MG63 (cell line): ENCODE data around the gene NFKB2. TPM values are rescaled to one million over a fixed set of nuclear protein-coding genes. Genes with fewer than 3 reads are reported as not detected.

ENCODE experiments used
- DNase-seq: peaks from one replicate; pipeline ENCODE4 v3.0.0-alpha.2; 2020
- H3K27me3 ChIP-seq: fragments of 250-450 bp; sonication (Bioruptor Pico); 2 replicates; pipeline ENCODE4 v1.5.1; 2020; ENCODE audit warnings: mild to moderate bottlenecking, moderate library complexity
- H3K36me3 ChIP-seq: fragments of 250-450 bp; sonication (Bioruptor Pico); 2 replicates; pipeline ENCODE4 v1.5.1; 2020; ENCODE audit warnings: mild to moderate bottlenecking, moderate library complexity
- H3K4me3 ChIP-seq: fragments of 250-450 bp; sonication (Bioruptor Pico); 2 replicates; pipeline ENCODE4 v1.5.1; 2020; ENCODE audit warnings: mild to moderate bottlenecking, moderate library complexity
- H3K9me3 ChIP-seq: fragments of 250-450 bp; sonication (Bioruptor Pico); 2 replicates; pipeline ENCODE4 v1.5.1; 2020; ENCODE audit warnings: mild to moderate bottlenecking, moderate library complexity
- total RNA-seq: library from RNA; depleted of rRNA; stranded (reverse); fragments of >200 nt; shearing (Covaris generic); gene quantifications from 2 replicates; pipeline ENCODE4 v1.2.3, GENCODE V29; 2014; ENCODE audit warnings: low replicate concordance

NFKB2 gene
- total RNA-seq, 1 experiment from 2014 or later: 22.7 TPM

DNA sequence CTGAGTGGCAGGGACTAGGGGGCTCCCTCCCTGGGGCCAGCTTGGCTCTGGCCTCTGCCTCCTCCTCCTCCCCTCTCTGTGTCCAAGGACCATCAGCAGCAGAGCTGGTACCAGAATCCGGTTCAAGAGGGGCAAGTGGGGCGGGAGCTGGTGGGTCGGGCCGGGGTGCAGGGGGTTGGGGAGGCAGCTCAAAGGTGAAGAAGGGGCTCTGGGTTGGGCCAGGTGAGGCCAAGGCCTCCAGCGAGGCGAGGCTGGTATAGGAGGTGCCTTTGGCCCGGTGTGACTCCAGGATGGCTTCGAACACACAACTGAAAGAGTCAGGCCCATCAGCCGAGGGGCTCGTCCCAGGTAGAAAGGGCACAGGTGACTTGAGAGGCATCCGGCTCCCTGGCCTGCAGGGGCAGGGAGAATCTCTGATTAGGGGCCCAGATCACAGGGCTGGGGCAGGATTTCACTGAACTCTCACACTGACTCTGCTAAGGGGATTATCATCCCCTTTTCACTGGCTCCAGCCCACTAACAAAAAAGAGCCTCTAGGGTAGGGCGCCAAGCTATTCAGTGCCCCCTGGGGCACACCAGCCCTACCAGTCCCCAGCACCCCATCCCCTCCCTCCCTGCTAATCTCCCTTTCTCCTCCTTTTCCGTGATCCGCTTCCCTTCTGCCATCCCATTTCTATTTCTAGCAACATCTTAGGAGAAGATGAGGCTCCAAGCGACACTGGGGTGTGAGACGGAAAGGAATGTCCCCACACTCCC lies 18.5 kb downstream of the NFKB2 start:
- Histone ChIP-seq H3K4me3 (no peak overlapping the region), H3K9me3 (no peaks in the 10 kb centered on the region), H3K36me3 (no peaks in the 10 kb centered on the region), H3K27me3 (peaks cover 31% of the 10 kb centered on the region)
- no peak for DNase-seq

DNA sequence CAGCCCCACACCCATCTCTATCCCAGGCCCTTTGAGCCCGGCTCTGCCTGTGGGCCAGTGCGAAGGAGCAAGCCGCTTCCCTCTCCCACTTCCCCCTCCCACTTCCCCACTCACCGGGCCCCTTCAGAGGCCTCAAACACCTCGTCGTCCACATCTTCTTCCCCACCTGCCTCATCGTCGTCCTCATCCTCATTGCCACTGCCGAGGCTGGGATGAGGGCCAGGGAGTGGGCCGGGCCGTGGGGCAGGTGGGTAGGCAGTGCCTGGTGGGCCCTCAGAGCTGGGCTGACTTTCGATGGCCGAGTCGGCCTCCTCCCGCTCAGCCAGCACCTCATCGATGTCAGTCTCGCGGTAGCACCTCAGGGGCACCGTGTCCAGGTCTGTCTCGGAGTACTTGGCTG lies 19.2 kb downstream of the NFKB2 start:
- Histone ChIP-seq H3K27me3 (peaks cover 29% of the 10 kb centered on the region), H3K4me3 (no peak overlapping the region)

GRCh38 chr10:102416283-102416682 lies 20.8 kb downstream of the NFKB2 start:
- no peaks in the 10 kb centered on the region for H3K36me3 ChIP-seq
- no peaks in the 10 kb centered on the region for H3K9me3 ChIP-seq
- no peak overlapping the region for H3K4me3 ChIP-seq
- H3K27me3 ChIP-seq: peaks cover 17% of the 10 kb centered on the region
- no peak for DNase-seq

More for the DNA sequence above, 19.2 kb downstream of the NFKB2 start:
- no peaks in the 10 kb centered on the region for H3K9me3 ChIP-seq
- H3K36me3 ChIP-seq: no peaks in the 10 kb centered on the region
- no peak for DNase-seq

DNA sequence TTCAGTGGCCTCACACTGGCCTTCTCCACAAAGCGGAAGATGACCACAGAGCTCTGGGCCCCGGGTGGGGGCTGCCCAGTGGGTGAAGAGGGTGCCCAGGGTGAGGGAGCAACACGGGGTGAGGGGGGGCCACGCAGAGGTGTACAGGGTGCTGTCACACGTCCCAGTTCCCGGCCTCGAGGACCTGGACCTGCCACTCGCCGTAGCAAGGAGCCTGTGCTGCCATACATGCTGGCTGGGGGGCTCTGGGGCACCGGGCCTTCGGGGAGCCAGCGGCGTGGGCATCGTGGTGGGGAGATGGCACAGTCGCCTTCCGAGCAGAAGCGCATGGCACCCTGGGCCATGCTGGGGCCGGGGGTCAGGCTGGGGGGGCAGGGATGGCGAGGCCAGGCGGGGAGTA lies 21.2 kb downstream of the NFKB2 start:
- no peak for DNase-seq
- Histone ChIP-seq H3K27me3 (peaks cover 13% of the 10 kb centered on the region), H3K9me3 (no peaks in the 10 kb centered on the region), H3K36me3 (no peaks in the 10 kb centered on the region), H3K4me3 (no peak overlapping the region)

DNA sequence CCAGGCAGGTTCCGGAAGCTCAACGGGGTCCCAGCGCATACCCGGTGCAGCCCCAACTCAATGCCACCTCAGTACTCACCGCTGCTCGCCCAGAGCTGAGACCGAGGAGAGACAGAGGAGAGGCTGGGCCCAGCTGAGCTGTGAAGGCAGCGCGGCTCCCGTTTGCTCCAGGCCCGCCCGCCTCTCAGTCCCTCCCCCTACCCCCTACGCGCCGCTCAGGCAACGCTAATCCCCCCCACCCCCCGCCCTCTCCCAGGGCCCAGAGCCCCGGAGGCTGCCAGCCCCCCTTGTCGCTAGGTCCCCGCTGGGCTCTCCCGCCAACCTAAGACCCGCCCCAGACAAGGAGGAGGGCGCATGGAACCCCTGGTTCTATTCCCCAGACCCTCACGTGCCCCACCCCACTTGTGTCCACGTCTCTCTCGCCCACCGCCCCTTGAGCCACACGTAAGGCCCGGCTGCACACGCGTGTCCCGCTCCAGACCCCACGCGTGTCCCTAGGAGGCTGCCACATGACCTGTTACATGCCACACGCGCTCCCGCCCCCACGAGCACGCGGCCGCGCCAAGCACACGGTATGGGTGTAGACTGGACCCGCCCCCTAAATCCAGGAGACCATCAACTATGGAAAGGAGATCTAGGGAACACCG lies 23.2 kb downstream of the NFKB2 start, which contains the start of gene PSD:
Gene PSD, minus strand, starts transcription at position 164 of the 647 bp plus-strand sequence. CDS start 1,747 bp downstream, outside the sequence.
- no peaks in the 10 kb centered on the region for H3K9me3 ChIP-seq
- DNase-seq: no peak
- peak within 1 kb of the TSS; percentile 69 for H3K4me3 ChIP-seq
- peaks cover 5% of the 10 kb centered on the region; the same call in 1 of the 2 replicates for H3K36me3 ChIP-seq
- peaks cover 4% of the 10 kb centered on the region for H3K27me3 ChIP-seq

DNA sequence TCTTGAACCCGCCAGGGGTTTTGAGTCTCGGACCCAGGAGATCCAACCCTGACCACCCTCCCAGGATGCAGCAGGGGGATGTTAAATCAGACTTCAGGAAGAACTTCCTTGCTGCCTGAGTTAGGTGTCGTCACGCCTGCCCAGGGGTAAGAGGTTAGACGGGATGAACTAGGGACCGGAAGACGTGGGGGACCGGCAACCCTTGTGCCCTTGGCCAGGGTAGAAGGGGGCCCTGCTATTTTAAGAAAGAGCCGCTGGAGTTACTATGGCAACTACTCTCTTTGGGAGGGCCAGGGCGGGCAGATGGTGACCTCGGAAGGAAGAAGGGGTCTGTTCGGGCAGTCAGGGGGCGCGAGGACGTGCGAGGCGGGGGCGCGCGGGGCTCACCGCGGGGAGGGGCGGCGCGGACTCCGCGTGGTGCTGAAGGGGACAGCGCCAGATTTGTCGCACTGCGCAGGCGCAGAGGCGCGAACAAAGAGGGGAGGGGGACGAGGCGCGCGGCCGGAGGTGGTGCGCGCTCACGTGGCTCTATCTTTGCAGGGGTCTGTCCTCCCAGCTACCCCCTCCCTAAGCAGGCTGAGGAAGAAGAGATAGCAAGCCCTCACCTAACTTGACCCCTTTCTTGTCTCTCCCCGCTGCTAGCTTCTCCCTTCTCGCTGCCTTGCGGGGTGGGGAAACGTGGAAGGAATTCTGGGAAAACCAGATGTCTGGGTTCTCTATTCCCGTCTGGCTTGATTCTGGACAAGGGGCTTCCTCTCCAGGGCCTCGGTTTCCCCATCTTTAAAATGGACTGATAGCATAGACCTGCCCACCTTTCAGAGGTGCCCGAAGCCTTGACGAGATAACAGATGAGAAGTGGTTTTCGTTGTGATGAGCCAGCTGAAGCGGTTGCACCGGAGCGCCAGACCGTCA lies 24.0 kb downstream of the NFKB2 start:
- Histone ChIP-seq H3K36me3 (peaks cover 5% of the 10 kb centered on the region), H3K27me3 (peaks cover 4% of the 10 kb centered on the region), H3K9me3 (no peaks in the 10 kb centered on the region), H3K4me3 (peak overlapping the region; percentile 69)
- peak; percentile 37 for DNase-seq

- no peak for DNase-seq
- Histone ChIP-seq H3K4me3 (peak overlapping the region; percentile 69), H3K27me3 (peaks cover 4% of the 10 kb centered on the region)
These were observed 24.7 kb downstream of the NFKB2 start for GRCh38 chr10:102420181-102420713.

GRCh38 chr10:102420714-102421506 lies 25.4 kb downstream of the NFKB2 start, which contains the start of gene FBXL15:
FBXL15 (plus strand) TSS chr10:102420836; CDS start chr10:102421130, 294 bp downstream.
- peak; percentile 92 for DNase-seq
- peaks cover 4% of the 10 kb centered on the region for H3K27me3 ChIP-seq
- H3K9me3 ChIP-seq: no peaks in the 10 kb centered on the region
- peaks cover 5% of the 10 kb centered on the region for H3K36me3 ChIP-seq
- peak within 1 kb of the TSS; percentile 69 for H3K4me3 ChIP-seq

More at GRCh38 chr10:102420181-102420713, 24.7 kb downstream of the NFKB2 start:
- Histone ChIP-seq H3K36me3 (peaks cover 5% of the 10 kb centered on the region), H3K9me3 (no peaks in the 10 kb centered on the region)

- Histone ChIP-seq H3K4me3 (peak overlapping the region; percentile 69), H3K36me3 (peaks cover 5% of the 10 kb centered on the region), H3K9me3 (no peaks in the 10 kb centered on the region), H3K27me3 (peaks cover 4% of the 10 kb centered on the region)
- DNase-seq: no peak
These were observed 25.9 kb downstream of the NFKB2 start for GRCh38 chr10:102421507-102421756.

- DNase-seq: peak; percentile 30
- Histone ChIP-seq H3K27me3 (peaks cover 4% of the 10 kb centered on the region), H3K9me3 (no peaks in the 10 kb centered on the region), H3K36me3 (peaks cover 5% of the 10 kb centered on the region), H3K4me3 (peak overlapping the region; percentile 69)
These were observed 26.4 kb downstream of the NFKB2 start for GRCh38 chr10:102421757-102422512.

DNA sequence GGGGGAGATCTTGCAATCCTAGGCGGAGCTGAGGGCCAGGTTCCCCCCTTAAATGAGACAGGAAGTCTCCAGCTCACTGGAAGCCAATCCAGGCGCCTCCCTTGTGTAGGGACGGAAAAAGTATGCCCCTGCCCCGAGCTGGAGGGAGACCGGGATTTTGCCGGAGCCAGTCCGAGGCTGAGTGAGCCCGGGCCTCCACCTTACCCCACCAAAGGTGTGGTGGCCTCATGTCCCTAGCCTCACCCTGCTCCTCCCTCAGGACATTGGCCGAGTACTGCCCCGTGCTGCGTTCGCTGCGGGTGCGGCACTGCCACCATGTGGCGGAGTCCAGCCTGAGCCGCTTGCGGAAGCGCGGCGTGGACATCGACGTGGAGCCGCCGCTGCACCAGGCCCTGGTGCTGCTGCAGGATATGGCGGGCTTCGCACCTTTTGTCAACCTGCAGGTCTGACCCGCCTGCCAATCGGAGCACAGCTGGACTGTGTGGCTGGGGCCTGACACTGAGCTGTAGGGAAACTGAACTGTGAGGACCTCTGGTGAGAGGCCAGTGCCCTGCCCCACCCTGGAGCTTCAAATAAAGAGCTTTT lies 27.1 kb downstream of the NFKB2 start:
- Histone ChIP-seq H3K4me3 (peak overlapping the region; percentile 69), H3K27me3 (peaks cover 4% of the 10 kb centered on the region), H3K36me3 (peaks cover 5% of the 10 kb centered on the region), H3K9me3 (no peaks in the 10 kb centered on the region)
- DNase-seq: peak; percentile 59

DNA sequence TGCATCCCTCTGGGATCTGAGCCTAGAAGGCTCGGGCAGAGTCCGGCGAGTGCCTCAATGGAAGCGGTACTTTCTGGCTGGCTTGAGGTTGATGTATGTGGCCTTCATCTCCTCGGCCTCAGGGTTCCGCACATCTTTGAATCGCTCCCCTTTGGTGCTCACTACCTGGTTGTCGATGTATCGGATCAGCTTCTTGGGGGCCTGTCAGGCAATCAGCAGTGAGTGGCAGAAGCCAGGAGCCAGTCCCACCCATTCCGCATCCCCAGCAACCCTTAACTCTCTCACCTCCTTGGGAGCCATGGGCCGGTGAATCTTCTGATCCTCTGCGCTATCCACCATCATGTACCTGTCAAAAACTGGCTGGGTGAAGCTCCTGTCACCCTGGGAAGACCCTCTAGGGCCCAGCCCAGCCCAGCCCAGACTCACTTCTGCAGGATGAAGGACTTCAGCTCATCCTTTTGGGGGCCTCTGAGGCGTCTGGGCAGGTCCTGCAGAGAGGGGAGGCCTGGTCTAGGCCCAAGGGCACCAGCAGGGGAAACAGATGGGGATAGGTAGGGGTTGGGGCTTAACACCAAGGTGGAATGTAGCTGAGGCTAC lies 28.0 kb downstream of the NFKB2 start:
- Histone ChIP-seq H3K4me3 (no peak overlapping the region), H3K9me3 (no peaks in the 10 kb centered on the region), H3K27me3 (peaks cover 4% of the 10 kb centered on the region; the same call in 1 of the 2 replicates), H3K36me3 (peaks cover 5% of the 10 kb centered on the region)
- no peak for DNase-seq

GRCh38 chr10:102424145-102424544 lies 28.6 kb downstream of the NFKB2 start:
- no peak overlapping the region for H3K4me3 ChIP-seq
- H3K27me3 ChIP-seq: peaks cover 2% of the 10 kb centered on the region; the same call in 1 of the 2 replicates
- H3K9me3 ChIP-seq: no peaks in the 10 kb centered on the region
- DNase-seq: no peak
- H3K36me3 ChIP-seq: peaks cover 5% of the 10 kb centered on the region

DNA sequence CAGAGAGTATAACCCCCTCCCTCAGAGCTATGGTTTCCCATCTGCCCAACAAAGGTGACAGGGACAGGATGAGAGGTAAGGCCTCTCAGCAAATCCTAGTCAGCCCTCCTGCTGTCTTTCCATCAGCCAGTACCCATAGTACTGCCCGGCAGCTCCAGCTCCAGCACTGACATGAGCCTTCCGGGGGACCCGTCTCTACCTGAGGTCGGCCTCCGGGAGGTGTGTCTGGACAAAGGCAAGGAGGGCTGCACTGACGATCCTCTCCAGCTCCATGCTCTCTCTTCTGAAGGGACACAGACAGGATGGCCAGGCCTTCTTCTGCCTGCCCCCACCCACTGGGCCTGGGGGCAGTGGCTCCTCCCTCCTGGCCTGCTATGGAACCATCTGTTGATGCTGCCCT lies 29.4 kb downstream of the NFKB2 start:
- H3K4me3 ChIP-seq: no peak overlapping the region
- no peaks in the 10 kb centered on the region for H3K27me3 ChIP-seq
- H3K9me3 ChIP-seq: no peaks in the 10 kb centered on the region
- peaks cover 5% of the 10 kb centered on the region for H3K36me3 ChIP-seq
- DNase-seq: no peak

GRCh38 chr10:102425444-102425843 lies 29.9 kb downstream of the NFKB2 start:
- Histone ChIP-seq H3K36me3 (peaks cover 7% of the 10 kb centered on the region), H3K27me3 (no peaks in the 10 kb centered on the region), H3K9me3 (no peaks in the 10 kb centered on the region), H3K4me3 (no peak overlapping the region)
- no peak for DNase-seq
